HG02571 (cell line): Measurements from ENCODE around the gene MAN1C1.

Experiments used
- ATAC-seq: cut with Tn5 transposase; IDR thresholded peaks from one replicate; pipeline ENCODE4 v1.9.1; 2021; ENCODE audit warnings: mild to moderate bottlenecking, moderate library complexity; ENCODE audit not compliant: unreplicated experiment

MAN1C1 gene

GRCh38 chr1:25612421-25612820, 4.2 kb upstream of the MAN1C1 start:
- no peak for ATAC-seq

- no peak for ATAC-seq
Measured at GRCh38 chr1:25613091-25613490, 3.5 kb upstream of the MAN1C1 start.

GRCh38 chr1:25614501-25615171, 2.0 kb upstream of the MAN1C1 start:
- ATAC-seq, result no peak

GRCh38 chr1:25615172-25615541, 1.4 kb upstream of the MAN1C1 start:
- no peak for ATAC-seq

GRCh38 chr1:25615563-25616094, 962 bp upstream of the MAN1C1 start:
- no peak for ATAC-seq

GRCh38 chr1:25616987-25617624, 515 bp downstream of the MAN1C1 start:
- ATAC-seq, result no peak

GRCh38 chr1:25617625-25618432, 1.2 kb downstream of the MAN1C1 start:
- ATAC-seq, result no peak

GRCh38 chr1:25618433-25618808, 1.8 kb downstream of the MAN1C1 start:
- no peak for ATAC-seq

GRCh38 chr1:25619101-25619890, 2.7 kb downstream of the MAN1C1 start:
- no peak for ATAC-seq

GRCh38 chr1:25620211-25620610, 3.6 kb downstream of the MAN1C1 start:
- ATAC-seq, result no peak

- no peak for ATAC-seq
Measured at GRCh38 chr1:25620701-25621350, 4.2 kb downstream of the MAN1C1 start.

GRCh38 chr1:25621876-25622275, 5.3 kb downstream of the MAN1C1 start:
- ATAC-seq, result no peak

- no peak for ATAC-seq
Measured at GRCh38 chr1:25622531-25622930, 5.9 kb downstream of the MAN1C1 start.

GRCh38 chr1:25623007-25623406, 6.4 kb downstream of the MAN1C1 start:
- no peak for ATAC-seq

- no peak for ATAC-seq
Measured at GRCh38 chr1:25623731-25624130, 7.1 kb downstream of the MAN1C1 start.

GRCh38 chr1:25624156-25624555, 7.6 kb downstream of the MAN1C1 start:
- ATAC-seq, result no peak

- ATAC-seq, result no peak
Measured at GRCh38 chr1:25624604-25625003, 8.0 kb downstream of the MAN1C1 start.

- no peak for ATAC-seq
Measured at GRCh38 chr1:25626018-25626417, 9.4 kb downstream of the MAN1C1 start.

- ATAC-seq, result no peak
Measured at GRCh38 chr1:25628741-25629421, 12.3 kb downstream of the MAN1C1 start.

- no peak for ATAC-seq
Measured at GRCh38 chr1:25629836-25630235, 13.2 kb downstream of the MAN1C1 start.
